RKO (cell line): Measurements from ENCODE around the gene CD244.
"Not testable (repeated sequence)": the region's sequence is repeated elsewhere in the genome, so short reads cannot be mapped to it uniquely, and the experiment has no call there.

ENCODE experiments used
- DNase-seq: peaks from one replicate; pipeline ENCODE4 v3.0.0-alpha.2; 2016; ENCODE audit warnings: low spot score

CD244 gene

GRCh38 chr1:160877221-160877620, 14.5 kb upstream of the CD244 start:
- no peak for DNase-seq

GRCh38 chr1:160876311-160876710, 13.6 kb upstream of the CD244 start:
- DNase-seq, result no peak

GRCh38 chr1:160875591-160875990, 12.9 kb upstream of the CD244 start:
- DNase-seq, result not testable (repeated sequence)

GRCh38 chr1:160874935-160875334, 12.2 kb upstream of the CD244 start:
- no peak for DNase-seq

- DNase-seq, result no peak
Observed at GRCh38 chr1:160868141-160868540, 5.5 kb upstream of the CD244 start.

- not testable (repeated sequence) for DNase-seq
Observed at GRCh38 chr1:160867651-160868050, 5.0 kb upstream of the CD244 start.

GRCh38 chr1:160866695-160867260, 4.1 kb upstream of the CD244 start:
- DNase-seq, result no peak

- no peak for DNase-seq
Observed at GRCh38 chr1:160866001-160866694, 3.5 kb upstream of the CD244 start.

GRCh38 chr1:160865337-160865736, 2.6 kb upstream of the CD244 start:
- DNase-seq, result no peak

- DNase-seq, result no peak
Observed at GRCh38 chr1:160864173-160864572, 1.5 kb upstream of the CD244 start.

GRCh38 chr1:160863774-160864131, 1.1 kb upstream of the CD244 start:
- no peak for DNase-seq

- DNase-seq, result no peak
Observed at GRCh38 chr1:160863061-160863773, 530 bp upstream of the CD244 start.

- no peak for DNase-seq
Observed at GRCh38 chr1:160860840-160861505, 1.7 kb downstream of the CD244 start.

GRCh38 chr1:160859166-160859565, 3.5 kb downstream of the CD244 start:
- DNase-seq, result no peak

GRCh38 chr1:160858507-160858906, 4.2 kb downstream of the CD244 start:
- DNase-seq, result peak; percentile 15

- DNase-seq, result no peak
Observed at GRCh38 chr1:160858097-160858496, 4.6 kb downstream of the CD244 start.

GRCh38 chr1:160855181-160855981, 7.3 kb downstream of the CD244 start:
- DNase-seq, result no peak

GRCh38 chr1:160853754-160854153, 8.9 kb downstream of the CD244 start:
- DNase-seq, result no peak

GRCh38 chr1:160853014-160853413, 9.7 kb downstream of the CD244 start:
- no peak for DNase-seq

- no peak for DNase-seq
Observed at GRCh38 chr1:160850993-160851392, 11.7 kb downstream of the CD244 start.

- no peak for DNase-seq
Observed at GRCh38 chr1:160850541-160850940, 12.1 kb downstream of the CD244 start.

- no peak for DNase-seq
Observed at GRCh38 chr1:160846281-160846680, 16.4 kb downstream of the CD244 start.
